ENCODE data around the gene ASCL3.
"Not testable (repeated sequence)": the region's sequence is repeated elsewhere in the genome, so short reads cannot be mapped to it uniquely, and the experiment has no call there.

The ASCL3 gene

GRCh38 chr11:8947230-8947943, 4.6 kb upstream of the ASCL3 start:
- no peak for DNase-seq

- DNase-seq = no peak
Measured at GRCh38 chr11:8941341-8942103, 1.3 kb downstream of the ASCL3 start.

- no peak for DNase-seq
Measured at GRCh38 chr11:8937659-8938058, 5.2 kb downstream of the ASCL3 start.

GRCh38 chr11:8937159-8937558, 5.7 kb downstream of the ASCL3 start:
- DNase-seq = peak in 1 of 2 experiments; percentile 15

GRCh38 chr11:8935789-8936188, 7.0 kb downstream of the ASCL3 start:
- not testable (repeated sequence) for DNase-seq

GRCh38 chr11:8934742-8935488, 7.9 kb downstream of the ASCL3 start:
- DNase-seq = no peak

- DNase-seq = peak in 1 of 2 experiments; percentile 6
Measured at GRCh38 chr11:8933931-8934330, 8.9 kb downstream of the ASCL3 start.

GRCh38 chr11:8932564-8933180, 10.1 kb downstream of the ASCL3 start, which contains the start of gene C11orf16:
TSS of gene C11orf16 (minus strand) at chr11:8932947. CDS start at chr11:8932308, 639 bp downstream.
- peak; percentile 76 to 85 for DNase-seq

- no peak for DNase-seq
Measured at GRCh38 chr11:8930456-8931175, 12.2 kb downstream of the ASCL3 start.

- DNase-seq = no peak
Measured at GRCh38 chr11:8928981-8929615, 13.7 kb downstream of the ASCL3 start.

GRCh38 chr11:8928205-8928604, 14.6 kb downstream of the ASCL3 start:
- no peak for DNase-seq

GRCh38 chr11:8927233-8927632, 15.6 kb downstream of the ASCL3 start:
- no peak for DNase-seq

- DNase-seq = no peak
Measured at GRCh38 chr11:8926236-8926635, 16.6 kb downstream of the ASCL3 start.

- no peak for DNase-seq
Measured at GRCh38 chr11:8925711-8926110, 17.1 kb downstream of the ASCL3 start.

GRCh38 chr11:8922691-8923090, 20.1 kb downstream of the ASCL3 start:
- no peak for DNase-seq

- DNase-seq = no peak
Measured at GRCh38 chr11:8917157-8917825, 25.5 kb downstream of the ASCL3 start.

GRCh38 chr11:8914661-8915018, 28.2 kb downstream of the ASCL3 start:
- no peak for DNase-seq

- peak; percentile 30 to 68 for DNase-seq
Measured at GRCh38 chr11:8913961-8914660, 28.7 kb downstream of the ASCL3 start.

- peak; percentile 95 to 98 for DNase-seq
Measured at GRCh38 chr11:8911029-8911823, 31.6 kb downstream of the ASCL3 start, which contains the start of gene AKIP1. TSS of gene AKIP1 (plus strand) at chr11:8911189. CDS start at chr11:8911450, 261 bp downstream.

- DNase-seq = no peak
Measured at GRCh38 chr11:8910649-8911026, 32.2 kb downstream of the ASCL3 start.

All from NCI-H526 (cell line).